Measurements from ENCODE around the gene SOBP. TPM values are rescaled to one million over a fixed set of nuclear protein-coding genes. Genes with fewer than 3 reads are reported as not detected.

The SOBP gene
- total RNA-seq, 1 donor from 2014 or later, result 1.2 TPM

DNA sequence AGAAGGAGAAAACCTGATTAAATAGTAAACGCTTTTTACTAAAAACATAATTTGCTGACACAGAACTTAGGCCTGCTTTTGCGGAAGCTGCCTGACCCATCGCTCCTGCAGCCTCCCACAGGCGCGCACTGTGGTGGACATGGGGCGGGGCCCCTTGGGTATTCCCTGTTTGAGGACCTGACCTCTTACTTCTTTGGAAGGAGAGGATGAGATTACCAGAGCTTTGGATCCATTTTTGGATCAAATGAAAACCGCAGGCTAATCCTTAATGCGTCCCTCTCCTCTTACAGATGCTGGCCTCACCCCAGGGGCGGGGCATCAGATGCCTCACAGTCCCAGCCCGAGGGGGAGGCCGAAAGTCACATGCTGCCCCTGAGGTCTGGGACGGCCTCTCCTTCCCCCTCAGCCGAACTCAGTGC lies 183.2 kb downstream of the SOBP start:
- no peaks in the 10 kb centered on the region for H3K27me3 ChIP-seq (ENCODE audit: control insufficient read depth, insufficient read depth, low read length)
- H3K36me3 ChIP-seq (ENCODE audit: control insufficient read depth, insufficient read depth, low read length), result no peaks in the 10 kb centered on the region
- no peak for DNase-seq (ENCODE audit: low read depth)
- no peak for TF ChIP-seq CTCF (IDR thresholded peaks at IDR 0.05; ENCODE audit: insufficient read depth, low read length, poor library complexity, severe bottlenecking)
- no peak overlapping the region for H3K4me3 ChIP-seq (ENCODE audit: low read depth, low read length)

DNA sequence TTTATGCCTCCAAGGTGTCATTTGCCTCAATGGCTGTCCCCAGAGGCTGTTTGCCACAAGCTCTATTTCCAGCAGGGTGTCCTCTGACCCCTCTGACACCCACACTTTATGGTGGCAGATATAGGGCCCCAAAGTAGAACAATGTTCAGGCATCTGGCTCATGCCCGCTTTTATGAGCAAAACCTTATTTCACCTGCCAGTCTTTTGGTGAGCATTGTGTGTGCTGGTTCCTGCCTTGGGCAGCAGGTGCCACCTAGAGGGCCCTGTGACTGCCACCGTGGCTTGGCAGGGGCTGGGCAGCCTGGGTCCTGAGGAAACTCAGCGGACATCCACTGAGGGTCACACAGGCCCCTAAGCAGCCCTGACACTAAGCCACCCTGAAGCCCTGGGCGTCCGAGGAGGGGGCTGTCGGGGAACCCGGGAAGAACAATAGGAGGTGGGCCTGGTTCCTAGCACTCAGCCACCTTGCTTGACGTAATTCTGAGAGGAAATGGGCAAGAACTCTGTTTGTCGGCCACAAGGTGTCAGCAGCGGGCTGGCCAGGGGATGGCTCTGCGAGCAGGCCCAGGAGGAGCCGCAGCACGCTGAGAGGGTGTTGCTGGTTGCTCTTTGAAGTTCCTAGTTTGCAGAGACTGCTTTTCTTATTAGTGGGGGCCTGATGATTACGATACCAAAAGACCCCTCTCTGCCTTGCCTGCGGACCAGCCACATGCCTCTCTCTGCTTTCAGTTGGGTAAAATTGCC lies 185.2 kb downstream of the SOBP start:
- H3K36me3 ChIP-seq (ENCODE audit: control insufficient read depth, insufficient read depth, low read length), result no peaks in the 10 kb centered on the region
- peak overlapping the region; percentile 28 for H3K4me3 ChIP-seq (ENCODE audit: low read depth, low read length)
- peak; percentile 83 for TF ChIP-seq CTCF (IDR thresholded peaks at IDR 0.05; ENCODE audit: insufficient read depth, low read length, poor library complexity, severe bottlenecking)
- DNase-seq (ENCODE audit: low read depth), result peak; percentile 48
- H3K27me3 ChIP-seq (ENCODE audit: control insufficient read depth, insufficient read depth, low read length), result no peaks in the 10 kb centered on the region

GRCh38 chr6:107676042-107676441 lies 186.1 kb downstream of the SOBP start:
- Histone ChIP-seq H3K36me3 (ENCODE audit: control insufficient read depth, insufficient read depth, low read length) (no peaks in the 10 kb centered on the region), H3K27me3 (ENCODE audit: control insufficient read depth, insufficient read depth, low read length) (no peaks in the 10 kb centered on the region), H3K4me3 (ENCODE audit: low read depth, low read length) (no peak overlapping the region)
- no peak for DNase-seq (ENCODE audit: low read depth)
- TF ChIP-seq CTCF (IDR thresholded peaks at IDR 0.05; ENCODE audit: insufficient read depth, low read length, poor library complexity, severe bottlenecking), result no peak

GRCh38 chr6:107677399-107677798 lies 187.5 kb downstream of the SOBP start:
- Histone ChIP-seq H3K4me3 (ENCODE audit: low read depth, low read length) (no peak overlapping the region), H3K36me3 (ENCODE audit: control insufficient read depth, insufficient read depth, low read length) (no peaks in the 10 kb centered on the region), H3K27me3 (ENCODE audit: control insufficient read depth, insufficient read depth, low read length) (no peaks in the 10 kb centered on the region)
- no peak for TF ChIP-seq CTCF (IDR thresholded peaks at IDR 0.05; ENCODE audit: insufficient read depth, low read length, poor library complexity, severe bottlenecking)
- DNase-seq (ENCODE audit: low read depth), result no peak

DNA sequence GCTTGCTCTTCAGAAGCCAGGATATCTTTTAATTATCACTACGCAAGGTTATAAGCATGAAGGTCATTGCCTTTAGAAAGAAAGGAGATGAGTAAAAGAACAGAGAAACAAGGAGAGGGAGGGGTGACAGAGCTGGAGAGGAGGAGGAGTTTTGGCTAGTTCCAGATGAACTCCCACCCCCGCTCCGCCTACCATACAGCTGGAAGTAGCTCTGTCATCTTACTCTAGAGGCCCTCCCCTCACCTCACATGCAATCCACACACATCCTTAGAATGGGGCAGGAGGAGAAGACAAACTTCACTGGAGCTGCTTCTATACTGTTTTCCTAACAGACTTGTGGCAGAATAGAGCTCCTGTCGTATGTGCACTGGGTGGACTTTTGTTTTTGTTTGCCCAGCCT lies 189.5 kb downstream of the SOBP start:
- no peaks in the 10 kb centered on the region for H3K27me3 ChIP-seq (ENCODE audit: control insufficient read depth, insufficient read depth, low read length)
- no peaks in the 10 kb centered on the region for H3K36me3 ChIP-seq (ENCODE audit: control insufficient read depth, insufficient read depth, low read length)
- no peak for DNase-seq (ENCODE audit: low read depth)
- no peak overlapping the region for H3K4me3 ChIP-seq (ENCODE audit: low read depth, low read length)
- no peak for TF ChIP-seq CTCF (IDR thresholded peaks at IDR 0.05; ENCODE audit: insufficient read depth, low read length, poor library complexity, severe bottlenecking)

DNA sequence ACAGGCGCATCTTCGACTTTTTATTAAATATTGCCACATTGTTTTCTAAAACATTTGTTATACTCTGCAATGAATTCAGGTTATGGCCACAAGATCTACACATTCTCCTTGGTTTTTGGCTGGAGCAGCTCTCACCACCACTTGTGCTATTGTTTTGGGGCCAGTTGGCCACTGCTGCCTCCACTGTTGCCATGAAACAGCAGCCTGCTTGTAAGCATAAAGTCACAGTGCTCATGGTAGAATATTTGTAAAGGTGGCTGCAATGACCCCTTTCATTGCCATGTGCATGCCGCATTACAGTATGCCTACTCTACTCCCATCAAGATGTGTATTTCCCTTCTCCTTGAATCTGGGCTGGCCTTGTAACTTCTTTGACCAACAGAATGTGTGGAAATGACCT lies 192.8 kb downstream of the SOBP start:
- no peak for DNase-seq (ENCODE audit: low read depth)
- Histone ChIP-seq H3K27me3 (ENCODE audit: control insufficient read depth, insufficient read depth, low read length) (no peaks in the 10 kb centered on the region), H3K36me3 (ENCODE audit: control insufficient read depth, insufficient read depth, low read length) (no peaks in the 10 kb centered on the region), H3K4me3 (ENCODE audit: low read depth, low read length) (no peak overlapping the region)
- no peak for TF ChIP-seq CTCF (IDR thresholded peaks at IDR 0.05; ENCODE audit: insufficient read depth, low read length, poor library complexity, severe bottlenecking)

Measured in kidney epithelial cell (primary cell).